GM10847 (cell line): Measurements from ENCODE around the gene ANKS1B.

Experiments
- POLR2A ChIP-seq: IDR thresholded peaks from 2 replicates; pipeline ENCODE4 v1.6.1; 2011; ENCODE audit not compliant: insufficient read length; ENCODE audit errors: extremely low read depth

Gene ANKS1B

GRCh38 chr12:98771811-98772752, 1212.7 kb downstream of the ANKS1B start:
- TF ChIP-seq POLR2A, result no peak

- no peak for TF ChIP-seq POLR2A
Measured at GRCh38 chr12:98770230-98770629, 1214.5 kb downstream of the ANKS1B start.

- no peak for TF ChIP-seq POLR2A
Measured at GRCh38 chr12:98769068-98769467, 1215.7 kb downstream of the ANKS1B start.

- TF ChIP-seq POLR2A, result no peak
Measured at GRCh38 chr12:98767248-98767647, 1217.5 kb downstream of the ANKS1B start.

GRCh38 chr12:98763656-98764055, 1221.1 kb downstream of the ANKS1B start:
- no peak for TF ChIP-seq POLR2A

- TF ChIP-seq POLR2A, result no peak
Measured at GRCh38 chr12:98758331-98758730, 1226.4 kb downstream of the ANKS1B start.

- TF ChIP-seq POLR2A, result no peak
Measured at GRCh38 chr12:98757455-98757854, 1227.3 kb downstream of the ANKS1B start.

GRCh38 chr12:98754095-98754494, 1230.6 kb downstream of the ANKS1B start:
- TF ChIP-seq POLR2A, result no peak

GRCh38 chr12:98752726-98753125, 1232.0 kb downstream of the ANKS1B start:
- TF ChIP-seq POLR2A, result no peak

- no peak for TF ChIP-seq POLR2A
Measured at GRCh38 chr12:98751580-98752115, 1233.1 kb downstream of the ANKS1B start.

- TF ChIP-seq POLR2A, result no peak
Measured at GRCh38 chr12:98750511-98750910, 1234.2 kb downstream of the ANKS1B start.

- TF ChIP-seq POLR2A, result no peak
Measured at GRCh38 chr12:98748463-98748862, 1236.3 kb downstream of the ANKS1B start.

GRCh38 chr12:98745578-98746391, 1239.0 kb downstream of the ANKS1B start:
- TF ChIP-seq POLR2A, result no peak

GRCh38 chr12:98744680-98745079, 1240.1 kb downstream of the ANKS1B start:
- TF ChIP-seq POLR2A, result no peak

- TF ChIP-seq POLR2A, result no peak
Measured at GRCh38 chr12:98743362-98743953, 1241.3 kb downstream of the ANKS1B start.
